ENCODE data around the gene DLGAP1.

GRCh38 chr18:3495691-3496430, 959.2 kb downstream of the DLGAP1 start:
- TF ChIP-seq CTCF (IDR thresholded peaks at IDR 0.05; ENCODE audit: control extremely low read depth in 1 of 3, insufficient read depth in 1 of 3, low read depth in 1 of 3, low read length in 3 of 3) (no peak), RXRA (IDR thresholded peaks at IDR 0.05; ENCODE audit: insufficient read depth, low read depth, low read length) (no peak), POLR2AphosphoS5 (IDR thresholded peaks at IDR 0.05; ENCODE audit: low read depth, low read length) (no peak), POLR2A (IDR thresholded peaks at IDR 0.05; ENCODE audit: control extremely low read depth in 1 of 2, low read depth in 2 of 2, low read length in 2 of 2) (no peak), RFX5 (IDR thresholded peaks at IDR 0.05; ENCODE audit: borderline replicate concordance, low read depth, low read length) (no peak), EP300 (IDR thresholded peaks at IDR 0.05; ENCODE audit: borderline replicate concordance in 1 of 2, low read depth in 2 of 2, low read length in 2 of 2) (no peak)
- TF ChIP-seq, protein P1, sequence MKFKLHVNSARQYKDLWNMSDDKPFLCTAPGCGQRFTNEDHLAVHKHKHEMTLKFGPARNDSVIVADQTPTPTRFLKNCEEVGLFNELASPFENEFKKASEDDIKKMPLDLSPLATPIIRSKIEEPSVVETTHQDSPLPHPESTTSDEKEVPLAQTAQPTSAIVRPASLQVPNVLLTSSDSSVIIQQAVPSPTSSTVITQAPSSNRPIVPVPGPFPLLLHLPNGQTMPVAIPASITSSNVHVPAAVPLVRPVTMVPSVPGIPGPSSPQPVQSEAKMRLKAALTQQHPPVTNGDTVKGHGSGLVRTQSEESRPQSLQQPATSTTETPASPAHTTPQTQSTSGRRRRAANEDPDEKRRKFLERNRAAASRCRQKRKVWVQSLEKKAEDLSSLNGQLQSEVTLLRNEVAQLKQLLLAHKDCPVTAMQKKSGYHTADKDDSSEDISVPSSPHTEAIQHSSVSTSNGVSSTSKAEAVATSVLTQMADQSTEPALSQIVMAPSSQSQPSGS (IDR thresholded peaks at IDR 0.05; ENCODE audit: low read length), result no peak
